HepG2 (cell line): Measurements from ENCODE around the gene KTI12. TPM values are rescaled to one million over a fixed set of nuclear protein-coding genes. Genes with fewer than 3 reads are reported as not detected.

ENCODE experiments used
- ATAC-seq: fragments of 200-7000 bp; cut with Tn5 transposase; 3 replicates; pipeline ENCODE4 v1.9.1; 2020; ENCODE audit warnings: mild to moderate bottlenecking, moderate library complexity
- BruUV-seq: library from RNA; stranded (reverse); fragments of 400-500 nt; replicated peaks from 2 replicates; lab custom pipeline; 2021; lab: Mats Ljungman, UMichigan
- CTCF ChIA-PET: fragments of 300-600 bp; formaldehyde crosslinking; extraction: SDS; loops from one replicate; lab custom pipeline; 2021; ENCODE audit warnings: low total read pairs, inconsistent platforms, low intra/inter-chr PET ratio; lab: Yijun Ruan, JAX
- POLR2A ChIA-PET: fragments of 350-600 bp; sonication (Branson Sonifier 250); formaldehyde crosslinking; loops from one replicate; lab custom pipeline; 2020; ENCODE audit warnings: antibody characterized with exemption, inconsistent platforms; lab: Yijun Ruan, JAX
- DNase-seq: peaks from one replicate; pipeline ENCODE4 v3.0.0-alpha.2; 2015; ENCODE audit warnings: low spot score
- FAIRE-seq: peaks from 3 replicates; lab custom pipeline; 2011; peaks lifted over from hg19 to GRCh38; lab: Jason Lieb, UNC
- H2AFZ ChIP-seq: one replicate; pipeline ENCODE4 v1.6.1; 2011; ENCODE audit warnings: low read length, inconsistent platforms
- H3K27ac ChIP-seq: fragments of 300-600 bp; 3 replicates; pipeline ENCODE4 v1.8.0; 2011; ENCODE audit warnings: mixed run types, mild to moderate bottlenecking, mixed read lengths, low read length, inconsistent platforms; ENCODE audit not compliant: insufficient read depth; ENCODE audit errors: extremely low read length
- H3K27me3 ChIP-seq, 2 experiments: fragments of 200-600 bp in 1 of 2; 2 replicates in 1 of 2; 3 replicates in 1 of 2; pipeline versions ENCODE4 v1.6.0 to v1.8.0; 2011; ENCODE audit warnings: low read length in 2 of 2, mild to moderate bottlenecking in 2 of 2, moderate library complexity in 2 of 2, inconsistent platforms in 1 of 2; ENCODE audit not compliant: insufficient read depth in 2 of 2, control insufficient read depth in 1 of 2
- H3K36me3 ChIP-seq, 2 experiments: fragments of 200-600 bp in 1 of 2; replicated peaks in 1 of 2; 2 replicates in 1 of 2; 3 replicates in 1 of 2; pipeline versions ENCODE4 v1.5.1 to v1.8.0; 2011; ENCODE audit warnings: low read length in 2 of 2, inconsistent platforms in 1 of 2; ENCODE audit not compliant: insufficient read depth in 2 of 2, control insufficient read depth in 1 of 2
- H3K4me1 ChIP-seq: 2 replicates; pipeline ENCODE4 v1.5.1; 2012; ENCODE audit warnings: low read length, inconsistent platforms; ENCODE audit not compliant: insufficient read depth
- H3K4me2 ChIP-seq: 2 replicates; pipeline ENCODE4 v1.6.0; 2011; ENCODE audit warnings: low read depth, low read length, inconsistent platforms
- H3K4me3 ChIP-seq, 3 experiments: fragments of 200-600 bp in 1 of 3; sonication (generic), shearing (Covaris generic) in 1 of 3; replicated peaks in 1 of 3; 2 replicates each; pipeline ENCODE4 v1.5.1; 2011 to 2016; ENCODE audit warnings: low read length in 3 of 3, inconsistent platforms in 2 of 3, low read depth in 2 of 3, mild to moderate bottlenecking in 2 of 3, control low read depth in 1 of 3, mixed read lengths in 1 of 3; ENCODE audit not compliant: insufficient read depth in 1 of 3
- H3K79me2 ChIP-seq: one replicate; pipeline ENCODE4 v1.6.1; 2011; ENCODE audit warnings: low read length, inconsistent platforms; ENCODE audit not compliant: insufficient read depth
- H3K9ac ChIP-seq: 2 replicates; pipeline ENCODE4 v1.6.0; 2011; ENCODE audit warnings: mild to moderate bottlenecking, low read depth, low read length, inconsistent platforms; ENCODE audit not compliant: insufficient read depth
- H3K9me3 ChIP-seq: 2 replicates; pipeline ENCODE4 v1.5.1; 2012; ENCODE audit warnings: mild to moderate bottlenecking, low read length
- H4K20me1 ChIP-seq: 2 replicates; pipeline ENCODE4 v1.6.0; 2011; ENCODE audit warnings: inconsistent platforms, mild to moderate bottlenecking, low read length, moderate library complexity; ENCODE audit not compliant: insufficient read depth
- FOXJ3 ChIP-seq: sonication (generic); formaldehyde crosslinking; IDR thresholded peaks from 2 replicates; pipeline ENCODE4 v1.4.0; 2020; ENCODE audit warnings: missing genetic modification reagents, mild to moderate bottlenecking, borderline replicate concordance
- LRRFIP1 ChIP-seq: sonication (generic); formaldehyde crosslinking; conservative IDR thresholded peaks from 2 replicates; pipeline ENCODE4 v1.4.0; 2020; ENCODE audit warnings: missing genetic modification reagents
- MAFF ChIP-seq: IDR thresholded peaks from 2 replicates; pipeline ENCODE4 v1.6.1; 2011; ENCODE audit warnings: low read depth, low read length, improper control_type of control experiment
- TARDBP ChIP-seq: sonication (generic); formaldehyde crosslinking; IDR thresholded peaks from 2 replicates; pipeline ENCODE4 v1.8.0; 2022; ENCODE audit warnings: mild to moderate bottlenecking, missing genetic modification reagents
- ZNF180 ChIP-seq: sonication (generic); formaldehyde crosslinking; IDR thresholded peaks from 2 replicates; pipeline ENCODE4 v1.4.0; 2020; ENCODE audit warnings: low read depth, missing genetic modification reagents, borderline replicate concordance
- ZNF7 ChIP-seq: IDR thresholded peaks from 2 replicates; pipeline ENCODE4 v1.6.1; 2016; ENCODE audit warnings: missing biosample characterization, missing genetic modification reagents
- ZSCAN21 ChIP-seq: sonication (generic); formaldehyde crosslinking; IDR thresholded peaks from 2 replicates; pipeline ENCODE4 v1.8.0; 2022; ENCODE audit warnings: mild to moderate bottlenecking, missing genetic modification reagents, moderate library complexity, borderline replicate concordance
- ZSCAN30 ChIP-seq: sonication (generic); formaldehyde crosslinking; IDR thresholded peaks from 2 replicates; pipeline ENCODE4 v1.5.0; 2020; ENCODE audit warnings: mild to moderate bottlenecking, missing genetic modification reagents
- WGBS: methylation state at CpG from one replicate; pipeline ENCODE4 v1.1.6; 2017; ENCODE audit warnings: low lambda C conversion rate; 5-methylcytosine and 5-hydroxymethylcytosine counted together
- in situ Hi-C: cut with HindIII; loops from 2 replicates; pipeline ENCODE4 v1.10.0; 2017; ENCODE audit warnings: low pct_unique_long_range_greater_than_20kb; ENCODE audit not compliant: extremely low pct_ligation_motif_present
- intact Hi-C: fragments of 100-400 bp; cut with micrococcal nuclease; formaldehyde crosslinking; loops from one replicate; pipeline ENCODE4 v1.10.0; 2022; ENCODE audit not compliant: unreplicated experiment
- polyA plus RNA-seq, 8 experiments: library from polyadenylated mRNA; depleted of rRNA in 3 of 8; stranded (reverse) in 7 of 8; unstranded in 1 of 8; fragments of >200 nt; fragmentation: Illumina TruSeq in 4 of 8; extraction: Trizol in 4 of 8; gene quantifications; 2 replicates each; pipeline versions ENCODE4 v1.2.1 to v1.2.3, GENCODE V29; 2011 to 2016; ENCODE audit warnings: low read depth in 4 of 8, missing spikeins in 1 of 8, mixed read lengths in 1 of 8; ENCODE audit not compliant: insufficient read depth in 1 of 8
- total RNA-seq, 5 experiments: library from RNA; depleted of rRNA; stranded (reverse); fragments of >200 nt; fragmentation: Illumina TruSeq; extraction: Trizol; gene quantifications; 2 replicates each; pipeline ENCODE4 v1.2.3, GENCODE V29; 2016; ENCODE audit warnings: low read depth in 1 of 5
- TF ChIP-seq, protein P1 (sequence below): sonication (generic); formaldehyde crosslinking; IDR thresholded peaks from 2 replicates; pipeline ENCODE4 v1.9.0; 2022; ENCODE audit warnings: missing genetic modification reagents, mild to moderate bottlenecking, borderline replicate concordance
- TF ChIP-seq, protein P2 (sequence below): sonication (generic); formaldehyde crosslinking; IDR thresholded peaks from 2 replicates; pipeline ENCODE4 v1.5.1; 2020; ENCODE audit warnings: missing genetic modification reagents, mild to moderate bottlenecking, borderline replicate concordance

Gene KTI12
- total and polyA plus RNA-seq, 2 of the 13 experiments (the other 11 are each of a cell fraction or from before 2014, with no cell fraction given), result 7.4 to 10.2 TPM

GRCh38 chr1:51988254-51988653 lies 45.4 kb downstream of the KTI12 start:
- Histone ChIP-seq H4K20me1 (no peaks in the 10 kb centered on the region), H3K27ac (no peak overlapping the region), H3K4me2 (no peak overlapping the region), H3K9ac (no peak overlapping the region), H3K4me1 (peaks cover 5% of the 10 kb centered on the region), H3K27me3 (peaks cover 2 to 35% of the 10 kb centered on the region in 2 experiments; a peak in 3 of 5 replicates), H3K36me3 (no peaks in the 10 kb centered on the region), H2AFZ (no peak overlapping the region), H3K4me3 (no peak overlapping the region), H3K9me3 (no peaks in the 10 kb centered on the region), H3K79me2 (no peaks in the 10 kb centered on the region)
- no peak for ATAC-seq
- ChIA-PET CTCF (no interaction called here), POLR2A (no interaction called here)
- BruUV-seq, result no TSS peak
- FAIRE-seq, result no peak
- in situ Hi-C loops, result no loop called here
- DNase-seq, result no peak
- intact Hi-C loops, result no loop called here
- TF ChIP-seq ZNF7 (CRISPR knock-in tag), result no peak
- no peak for TF ChIP-seq TARDBP (CRISPR knock-in tag)
- TF ChIP-seq ZSCAN30 (CRISPR knock-in tag), result no peak
- TF ChIP-seq, protein P1, sequence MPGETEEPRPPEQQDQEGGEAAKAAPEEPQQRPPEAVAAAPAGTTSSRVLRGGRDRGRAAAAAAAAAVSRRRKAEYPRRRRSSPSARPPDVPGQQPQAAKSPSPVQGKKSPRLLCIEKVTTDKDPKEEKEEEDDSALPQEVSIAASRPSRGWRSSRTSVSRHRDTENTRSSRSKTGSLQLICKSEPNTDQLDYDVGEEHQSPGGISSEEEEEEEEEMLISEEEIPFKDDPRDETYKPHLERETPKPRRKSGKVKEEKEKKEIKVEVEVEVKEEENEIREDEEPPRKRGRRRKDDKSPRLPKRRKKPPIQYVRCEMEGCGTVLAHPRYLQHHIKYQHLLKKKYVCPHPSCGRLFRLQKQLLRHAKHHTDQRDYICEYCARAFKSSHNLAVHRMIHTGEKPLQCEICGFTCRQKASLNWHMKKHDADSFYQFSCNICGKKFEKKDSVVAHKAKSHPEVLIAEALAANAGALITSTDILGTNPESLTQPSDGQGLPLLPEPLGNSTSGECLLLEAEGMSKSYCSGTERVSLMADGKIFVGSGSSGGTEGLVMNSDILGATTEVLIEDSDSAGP (CRISPR knock-in tag), result no peak
- TF ChIP-seq ZSCAN21 (CRISPR knock-in tag), result no peak
- no peak for TF ChIP-seq ZNF180 (CRISPR knock-in tag)
- TF ChIP-seq FOXJ3 (CRISPR knock-in tag), result no peak

DNA sequence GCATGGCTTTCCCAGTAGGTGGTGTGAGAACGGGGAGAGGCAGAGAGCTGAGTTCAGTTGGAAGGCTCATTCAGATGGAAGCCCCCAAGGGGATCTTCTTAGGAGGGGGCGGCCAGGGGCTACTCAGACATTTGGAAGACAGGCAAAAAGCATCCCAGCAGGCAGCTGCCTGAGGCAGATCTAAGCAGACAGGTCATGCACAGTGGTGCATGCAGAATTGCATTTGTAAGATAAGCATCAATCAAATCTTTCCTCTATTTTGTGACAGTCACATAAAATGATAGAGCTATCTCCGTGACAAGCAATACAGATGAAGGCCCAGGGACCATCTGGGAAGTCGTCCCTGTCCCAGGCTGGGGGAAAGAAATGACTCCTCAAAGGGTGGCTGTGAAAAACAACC lies 46.9 kb downstream of the KTI12 start:
- Histone ChIP-seq H2AFZ (no peak overlapping the region), H3K9me3 (no peaks in the 10 kb centered on the region), H3K9ac (no peak overlapping the region), H3K79me2 (no peaks in the 10 kb centered on the region), H3K27ac (no peak overlapping the region), H3K4me3 (no peak overlapping the region), H3K36me3 (no peaks in the 10 kb centered on the region), H3K27me3 (peaks cover 2 to 22% of the 10 kb centered on the region in 2 experiments; a peak in 3 of 5 replicates), H3K4me1 (peaks cover 5% of the 10 kb centered on the region), H4K20me1 (no peaks in the 10 kb centered on the region), H3K4me2 (no peak overlapping the region)
- in situ Hi-C loops, result no loop called here
- DNase-seq (no peak), ATAC-seq (no peak), FAIRE-seq (no peak)
- BruUV-seq, result no TSS peak
- 53% methylated on average over 4 of the region's 4 CpGs for WGBS
- ChIA-PET POLR2A (no interaction called here), CTCF (no interaction called here)
- TF ChIP-seq LRRFIP1 (no peak), MAFF (no peak)
- TF ChIP-seq, protein P2, sequence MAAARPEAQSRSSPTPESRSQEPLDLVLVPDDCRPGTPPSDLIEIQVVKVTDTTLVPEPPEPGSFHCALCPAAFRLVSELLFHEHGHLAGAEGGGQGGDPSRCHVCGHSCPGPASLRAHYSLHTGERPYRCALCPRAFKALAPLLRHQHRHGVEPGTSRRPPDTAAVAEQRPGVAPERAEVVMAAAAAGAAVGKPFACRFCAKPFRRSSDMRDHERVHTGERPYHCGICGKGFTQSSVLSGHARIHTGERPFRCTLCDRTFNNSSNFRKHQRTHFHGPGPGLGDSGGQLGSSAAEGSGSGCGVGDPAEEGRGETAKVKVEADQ (CRISPR knock-in tag), result no peak
- intact Hi-C loops, result no loop called here
